MCF 10A (cell line): Measurements from ENCODE around the gene ARRB1. TPM values are rescaled to one million over a fixed set of nuclear protein-coding genes. Genes with fewer than 3 reads are reported as not detected.

Source experiments
- BruUV-seq: library from RNA; stranded (reverse); fragments of 400-500 nt; replicated peaks from 2 replicates; lab custom pipeline; 2021; lab: Mats Ljungman, UMichigan
- CTCF ChIA-PET: fragments of 300-600 bp; sonication (Branson Sonifier 250); formaldehyde crosslinking; extraction: SDS; loops from one replicate; lab custom pipeline; 2021; ENCODE audit warnings: antibody characterized with exemption, inconsistent platforms; lab: Yijun Ruan, JAX
- POLR2A ChIA-PET: fragments of 300-600, 350-650 bp; sonication (Branson Sonifier 250); formaldehyde crosslinking; extraction: SDS; loops from one replicate; lab custom pipeline; 2020; ENCODE audit warnings: antibody characterized with exemption, inconsistent platforms; lab: Yijun Ruan, JAX
- DNase-seq: peaks from one replicate; pipeline ENCODE4 v3.0.0-alpha.2; 2018; ENCODE audit not compliant: unreplicated experiment
- H3K27ac Mint-ChIP-seq: one replicate; pipeline ENCODE4 v1.8.0; 2022; ENCODE audit warnings: mild to moderate bottlenecking, low read depth, mixed read lengths; ENCODE audit not compliant: unreplicated experiment
- H3K27me3 Mint-ChIP-seq: one replicate; pipeline ENCODE4 v1.8.0; 2022; ENCODE audit warnings: mixed read lengths; ENCODE audit not compliant: insufficient read depth, unreplicated experiment
- H3K36me3 Mint-ChIP-seq: one replicate; pipeline ENCODE4 v1.8.0; 2022; ENCODE audit warnings: mild to moderate bottlenecking, moderate library complexity, mixed read lengths; ENCODE audit not compliant: insufficient read depth, unreplicated experiment
- H3K4me1 Mint-ChIP-seq: one replicate; pipeline ENCODE4 v1.8.0; 2022; ENCODE audit warnings: mixed read lengths; ENCODE audit not compliant: insufficient read depth, unreplicated experiment
- H3K4me3 Mint-ChIP-seq: one replicate; pipeline ENCODE4 v1.8.0; 2022; ENCODE audit warnings: mild to moderate bottlenecking, moderate library complexity, mixed read lengths; ENCODE audit not compliant: unreplicated experiment
- H3K9me3 Mint-ChIP-seq: one replicate; pipeline ENCODE4 v1.8.0; 2022; ENCODE audit warnings: mixed read lengths; ENCODE audit not compliant: unreplicated experiment
- intact Hi-C: fragments of 100-400 bp; cut with micrococcal nuclease; formaldehyde crosslinking; loops from 2 replicates; pipeline ENCODE4 v1.14.1; 2022
- total RNA-seq: library from RNA; stranded (reverse); gene quantifications from 2 replicates; pipeline ENCODE4 v1.2.3, GENCODE V29; 2022
- TF ChIP-seq, protein P1 (sequence below): fragments of 200-600 bp; IDR thresholded peaks from one replicate; pipeline ENCODE4 v1.8.0; 2022; ENCODE audit warnings: antibody characterized with exemption, mild to moderate bottlenecking; ENCODE audit not compliant: unreplicated experiment

The ARRB1 gene
- total RNA-seq, 1 experiment from 2014 or later = 0.98 TPM

DNA sequence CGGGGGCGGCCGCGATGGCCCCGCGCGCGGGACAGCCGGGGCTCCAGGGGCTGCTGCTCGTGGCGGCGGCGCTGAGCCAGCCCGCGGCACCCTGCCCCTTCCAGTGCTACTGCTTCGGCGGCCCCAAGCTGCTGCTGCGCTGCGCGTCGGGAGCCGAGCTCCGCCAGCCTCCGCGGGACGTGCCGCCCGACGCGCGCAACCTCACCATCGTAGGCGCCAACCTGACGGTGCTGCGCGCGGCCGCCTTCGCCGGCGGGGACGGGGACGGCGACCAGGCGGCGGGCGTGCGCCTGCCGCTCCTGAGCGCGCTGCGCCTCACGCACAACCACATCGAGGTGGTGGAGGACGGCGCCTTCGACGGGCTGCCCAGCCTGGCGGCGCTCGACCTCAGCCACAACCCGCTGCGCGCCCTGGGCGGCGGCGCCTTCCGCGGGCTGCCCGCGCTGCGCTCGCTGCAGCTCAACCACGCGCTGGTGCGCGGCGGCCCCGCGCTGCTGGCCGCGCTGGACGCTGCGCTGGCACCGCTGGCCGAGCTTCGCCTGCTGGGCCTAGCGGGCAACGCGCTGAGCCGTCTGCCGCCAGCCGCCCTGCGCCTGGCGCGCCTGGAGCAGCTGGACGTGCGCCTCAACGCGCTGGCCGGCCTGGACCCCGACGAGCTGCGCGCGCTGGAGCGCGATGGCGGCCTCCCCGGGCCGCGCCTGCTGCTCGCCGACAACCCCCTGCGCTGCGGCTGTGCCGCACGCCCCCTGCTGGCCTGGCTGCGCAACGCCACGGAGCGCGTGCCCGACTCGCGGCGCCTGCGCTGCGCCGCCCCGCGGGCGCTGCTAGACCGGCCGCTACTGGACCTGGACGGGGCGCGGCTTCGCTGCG lies 110.2 kb downstream of the ARRB1 start:
- DNase-seq = peak; percentile 36
- intact Hi-C loops = no loop called here
- ChIA-PET POLR2A (interaction anchor here (1.0 kb wide), 1 partner anchor 99 kb away, joined by 4 read pairs; no protein-coding TSS in a partner anchor), CTCF (interaction anchor here (0.6 to 12.5 kb wide), 7 partner anchors 7 to 788 kb away, joined by 3 to 251 read pairs (median 4); no protein-coding TSS in a partner anchor)
- Mint-ChIP-seq H3K4me1 (no peaks in the 10 kb centered on the region), H3K27me3 (peaks cover 44% of the 10 kb centered on the region), H3K36me3 (no peaks in the 10 kb centered on the region), H3K4me3 (peak overlapping the region; percentile 66), H3K27ac (no peak overlapping the region), H3K9me3 (no peaks in the 10 kb centered on the region)
- TF ChIP-seq, protein P1, sequence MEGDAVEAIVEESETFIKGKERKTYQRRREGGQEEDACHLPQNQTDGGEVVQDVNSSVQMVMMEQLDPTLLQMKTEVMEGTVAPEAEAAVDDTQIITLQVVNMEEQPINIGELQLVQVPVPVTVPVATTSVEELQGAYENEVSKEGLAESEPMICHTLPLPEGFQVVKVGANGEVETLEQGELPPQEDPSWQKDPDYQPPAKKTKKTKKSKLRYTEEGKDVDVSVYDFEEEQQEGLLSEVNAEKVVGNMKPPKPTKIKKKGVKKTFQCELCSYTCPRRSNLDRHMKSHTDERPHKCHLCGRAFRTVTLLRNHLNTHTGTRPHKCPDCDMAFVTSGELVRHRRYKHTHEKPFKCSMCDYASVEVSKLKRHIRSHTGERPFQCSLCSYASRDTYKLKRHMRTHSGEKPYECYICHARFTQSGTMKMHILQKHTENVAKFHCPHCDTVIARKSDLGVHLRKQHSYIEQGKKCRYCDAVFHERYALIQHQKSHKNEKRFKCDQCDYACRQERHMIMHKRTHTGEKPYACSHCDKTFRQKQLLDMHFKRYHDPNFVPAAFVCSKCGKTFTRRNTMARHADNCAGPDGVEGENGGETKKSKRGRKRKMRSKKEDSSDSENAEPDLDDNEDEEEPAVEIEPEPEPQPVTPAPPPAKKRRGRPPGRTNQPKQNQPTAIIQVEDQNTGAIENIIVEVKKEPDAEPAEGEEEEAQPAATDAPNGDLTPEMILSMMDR = peak; percentile 70
- BruUV-seq = no TSS peak

DNA sequence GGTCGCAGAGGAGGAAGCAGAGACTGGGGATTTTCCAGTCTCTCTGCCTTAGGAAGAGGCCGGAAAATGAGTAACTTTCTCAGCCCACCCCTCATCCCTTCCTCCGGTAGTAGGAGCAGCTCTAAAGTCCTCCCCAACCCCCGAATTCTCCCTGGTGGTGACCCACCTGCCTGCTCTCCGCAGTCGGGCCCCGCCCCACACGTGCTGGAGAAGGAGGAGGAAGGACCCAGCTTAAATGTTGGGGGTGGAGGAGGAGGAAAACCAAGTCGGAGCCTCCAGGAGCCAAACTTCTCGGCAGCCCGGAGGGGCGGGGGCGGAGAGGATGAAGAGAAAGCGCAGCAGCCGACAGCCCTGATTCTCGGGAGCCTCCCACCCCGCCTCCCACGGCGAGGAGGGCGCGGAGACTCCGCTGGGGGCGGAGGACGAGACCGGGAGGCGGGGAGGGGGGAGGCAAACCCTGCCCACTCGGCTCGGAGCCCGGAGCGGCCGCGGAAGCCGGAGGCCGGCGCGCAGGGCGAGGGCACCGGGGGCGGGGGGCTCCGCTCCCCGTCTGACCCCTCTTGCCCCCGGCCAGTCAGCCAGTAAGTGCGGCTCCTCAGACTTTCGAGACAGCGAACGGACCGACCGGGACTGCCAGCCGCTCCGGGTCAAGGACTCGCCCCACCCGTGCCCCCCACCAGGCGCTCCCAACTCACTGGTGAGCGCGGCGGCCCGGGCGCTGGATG lies 111.0 kb downstream of the ARRB1 start, which contains the start of gene TPBGL:
Gene TPBGL (plus strand): TSS at position 464 of the 725 bp plus-strand sequence. CDS start 276 bp downstream, outside the sequence.
- Mint-ChIP-seq H3K4me1 (no peaks in the 10 kb centered on the region), H3K27me3 (peaks cover 36% of the 10 kb centered on the region), H3K9me3 (no peaks in the 10 kb centered on the region), H3K27ac (no peak within 1 kb of the TSS), H3K36me3 (no peaks in the 10 kb centered on the region), H3K4me3 (no peak within 1 kb of the TSS)
- BruUV-seq = no TSS peak
- ChIA-PET POLR2A (no interaction called here), CTCF (interaction anchor here (0.7 to 1.8 kb wide), 3 partner anchors 8 to 162 kb away, joined by 3 to 7 read pairs (median 7); no protein-coding TSS in a partner anchor)
- DNase-seq = no peak
- TF ChIP-seq, protein P1 = no peak
- intact Hi-C loops = no loop called here

DNA sequence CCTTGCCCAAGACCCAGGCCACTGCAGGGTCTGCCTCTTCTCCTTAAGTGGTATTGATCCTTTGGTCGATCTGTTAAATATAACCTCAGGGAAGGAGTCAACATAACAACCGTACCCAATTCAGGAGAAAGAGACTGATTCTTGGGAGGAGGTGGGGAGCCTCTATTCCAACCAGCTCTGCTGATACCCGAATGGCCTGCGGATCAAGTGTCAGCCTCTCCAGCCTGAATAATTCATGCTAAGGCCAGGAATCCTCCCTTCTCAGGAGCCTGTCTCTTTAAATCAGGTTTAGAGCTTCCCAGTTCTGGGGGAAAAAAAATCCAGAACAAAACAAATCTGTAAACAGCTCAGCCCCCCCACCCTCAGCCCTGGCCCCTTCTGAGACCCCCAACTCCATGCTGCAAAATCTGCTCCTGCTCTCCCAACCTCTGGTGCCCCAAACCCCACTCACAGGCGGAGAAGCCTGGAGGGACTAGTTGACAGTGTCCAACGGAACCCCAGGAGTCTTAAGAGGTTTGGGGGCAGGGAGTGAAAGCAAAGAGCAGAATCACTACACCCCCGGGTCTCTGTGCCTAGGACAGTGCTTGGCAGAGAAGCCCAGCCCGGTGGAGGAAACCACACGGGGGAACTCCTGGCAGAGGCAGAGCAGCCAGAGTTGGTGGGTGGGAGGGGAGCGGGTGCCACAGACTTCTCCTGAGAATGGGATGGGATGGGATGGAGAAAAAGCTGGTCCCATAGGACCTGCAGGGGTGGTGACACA lies 111.8 kb downstream of the ARRB1 start:
- BruUV-seq = no TSS peak
- Mint-ChIP-seq H3K27me3 (peaks cover 28% of the 10 kb centered on the region), H3K4me3 (no peak overlapping the region), H3K4me1 (no peaks in the 10 kb centered on the region), H3K27ac (no peak overlapping the region), H3K9me3 (no peaks in the 10 kb centered on the region), H3K36me3 (no peaks in the 10 kb centered on the region)
- intact Hi-C loops = no loop called here
- TF ChIP-seq, protein P1 = no peak
- POLR2A ChIA-PET = interaction anchor here (0.7 kb wide), 1 partner anchor 315 kb away, joined by 3 read pairs; no protein-coding TSS in a partner anchor
- CTCF ChIA-PET = interaction anchor here (0.6 to 1.8 kb wide), 8 partner anchors 8 to 311 kb away, joined by 3 to 7 read pairs (median 4); no protein-coding TSS in a partner anchor
- no peak for DNase-seq
